Right atrium auricular region (tissue), 2 donors: ENCODE results near the gene VPS54. TPM values are rescaled to one million over a fixed set of nuclear protein-coding genes. Genes with fewer than 3 reads are reported as not detected.
"Not testable (repeated sequence)": the region's sequence is repeated elsewhere in the genome, so short reads cannot be mapped to it uniquely, and the experiment has no call there.

Source experiments
- DNase-seq: peaks from one replicate; pipeline ENCODE4 v3.0.0-alpha.2; 2019; ENCODE audit warnings: low spot score
- H3K27ac ChIP-seq, 2 donors: fragments of 200-600 bp; sonication (generic); 1 replicate in 1 of 2; 2 replicates in 1 of 2; pipeline ENCODE4 v1.5.1; 2016 to 2019
- H3K27me3 ChIP-seq, 2 donors: fragments of 200-600 bp; sonication (generic); one replicate each; pipeline versions ENCODE4 v1.5.1 to v1.6.0; 2017 to 2019
- H3K36me3 ChIP-seq: fragments of 200-600 bp; sonication (generic); one replicate; pipeline ENCODE4 v1.5.1; 2016
- H3K4me1 ChIP-seq, 2 donors: fragments of 200-600 bp; sonication (generic); one replicate each; pipeline versions ENCODE4 v1.5.1 to v1.6.0; 2017 to 2019
- H3K4me3 ChIP-seq, 2 donors: fragments of 200-600 bp; sonication (generic); 1 replicate in 1 of 2; 2 replicates in 1 of 2; pipeline ENCODE4 v1.5.1; 2017 to 2019; ENCODE audit warnings: mild to moderate bottlenecking in 1 of 2, moderate library complexity in 1 of 2
- H3K9me3 ChIP-seq, 2 donors: fragments of 200-600 bp; sonication (generic); one replicate each; pipeline ENCODE4 v1.5.1; 2019
- total RNA-seq, 2 donors: library from RNA; depleted of rRNA; stranded (reverse); fragments of >200 nt; gene quantifications; one replicate each; pipeline ENCODE4 v1.1.0, GENCODE V29; 2016
- TF ChIP-seq, protein P1 (sequence below), 2 donors: fragments of 200-600 bp; sonication (generic); IDR thresholded peaks; one replicate each; pipeline ENCODE4 v1.5.1; 2019; ENCODE audit warnings: antibody characterized with exemption in 2 of 2

VPS54 gene
- total RNA-seq, 2 donors from 2014 or later = 10.9 to 12.5 TPM

DNA sequence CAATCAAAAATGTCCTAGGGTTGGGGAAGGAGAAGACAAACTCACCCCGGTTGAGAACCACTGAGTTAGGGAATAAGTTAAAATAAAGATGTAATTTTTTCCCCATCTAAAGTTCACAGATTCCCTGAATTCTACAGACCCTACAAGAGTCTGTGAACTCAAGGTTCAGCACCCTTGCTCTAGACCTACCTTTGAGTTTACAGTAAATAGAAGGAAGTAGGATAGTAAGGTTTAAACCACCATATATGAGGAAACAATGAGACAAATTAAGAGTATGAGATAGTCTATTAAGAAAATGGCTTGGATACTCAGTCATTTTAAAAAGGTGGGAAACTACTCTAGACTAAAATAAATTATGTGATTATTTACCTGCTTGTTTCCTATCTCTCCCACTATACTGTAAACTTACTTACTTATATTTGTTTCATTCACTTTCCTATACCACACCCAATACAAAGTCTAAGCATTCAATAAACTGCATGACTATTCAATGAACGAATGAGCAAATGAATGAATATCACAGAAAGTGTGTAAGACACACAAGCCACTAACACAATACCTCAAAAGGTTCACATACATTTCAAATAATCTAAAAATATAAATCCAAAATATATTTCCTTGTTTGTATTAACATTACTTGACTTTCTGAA is 13.4 kb downstream of the VPS54 start:
- H3K4me1 ChIP-seq = peaks cover 0 to 35% of the 10 kb centered on the region in 2 donors
- H3K36me3 ChIP-seq = no peaks in the 10 kb centered on the region
- DNase-seq = no peak
- TF ChIP-seq, protein P1, sequence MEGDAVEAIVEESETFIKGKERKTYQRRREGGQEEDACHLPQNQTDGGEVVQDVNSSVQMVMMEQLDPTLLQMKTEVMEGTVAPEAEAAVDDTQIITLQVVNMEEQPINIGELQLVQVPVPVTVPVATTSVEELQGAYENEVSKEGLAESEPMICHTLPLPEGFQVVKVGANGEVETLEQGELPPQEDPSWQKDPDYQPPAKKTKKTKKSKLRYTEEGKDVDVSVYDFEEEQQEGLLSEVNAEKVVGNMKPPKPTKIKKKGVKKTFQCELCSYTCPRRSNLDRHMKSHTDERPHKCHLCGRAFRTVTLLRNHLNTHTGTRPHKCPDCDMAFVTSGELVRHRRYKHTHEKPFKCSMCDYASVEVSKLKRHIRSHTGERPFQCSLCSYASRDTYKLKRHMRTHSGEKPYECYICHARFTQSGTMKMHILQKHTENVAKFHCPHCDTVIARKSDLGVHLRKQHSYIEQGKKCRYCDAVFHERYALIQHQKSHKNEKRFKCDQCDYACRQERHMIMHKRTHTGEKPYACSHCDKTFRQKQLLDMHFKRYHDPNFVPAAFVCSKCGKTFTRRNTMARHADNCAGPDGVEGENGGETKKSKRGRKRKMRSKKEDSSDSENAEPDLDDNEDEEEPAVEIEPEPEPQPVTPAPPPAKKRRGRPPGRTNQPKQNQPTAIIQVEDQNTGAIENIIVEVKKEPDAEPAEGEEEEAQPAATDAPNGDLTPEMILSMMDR (IDR thresholded peaks at IDR 0.05) = no peak
- no peaks in the 10 kb centered on the region for H3K27me3 ChIP-seq
- H3K27ac ChIP-seq = no peak overlapping the region
- no peak overlapping the region for H3K4me3 ChIP-seq
- H3K9me3 ChIP-seq = no peaks in the 10 kb centered on the region

DNA sequence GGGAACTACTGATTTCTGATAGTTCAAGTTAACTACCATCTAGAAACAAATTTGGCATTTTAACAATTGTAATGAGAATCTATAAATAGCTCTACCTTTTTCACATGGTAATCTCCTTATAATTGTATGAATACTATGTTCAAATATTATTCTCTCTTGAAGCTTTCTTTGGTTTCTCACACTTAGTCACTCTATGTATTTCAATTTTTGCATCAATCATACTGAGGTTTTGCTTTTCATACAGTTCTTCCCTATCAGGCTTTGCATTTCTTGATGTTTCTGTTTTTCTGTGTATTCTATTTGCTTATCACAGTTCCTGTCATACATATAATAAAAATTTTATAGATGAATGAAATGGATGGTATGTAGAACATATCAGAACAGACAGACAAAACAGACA is 16.0 kb downstream of the VPS54 start:
- no peaks in the 10 kb centered on the region for H3K27me3 ChIP-seq
- TF ChIP-seq, protein P1 (IDR thresholded peaks at IDR 0.05) = no peak
- no peak overlapping the region for H3K27ac ChIP-seq
- H3K4me3 ChIP-seq = no peak overlapping the region
- no peaks in the 10 kb centered on the region for H3K36me3 ChIP-seq
- DNase-seq = no peak
- H3K4me1 ChIP-seq = peaks cover 0 to 34% of the 10 kb centered on the region in 2 donors
- no peaks in the 10 kb centered on the region for H3K9me3 ChIP-seq

DNA sequence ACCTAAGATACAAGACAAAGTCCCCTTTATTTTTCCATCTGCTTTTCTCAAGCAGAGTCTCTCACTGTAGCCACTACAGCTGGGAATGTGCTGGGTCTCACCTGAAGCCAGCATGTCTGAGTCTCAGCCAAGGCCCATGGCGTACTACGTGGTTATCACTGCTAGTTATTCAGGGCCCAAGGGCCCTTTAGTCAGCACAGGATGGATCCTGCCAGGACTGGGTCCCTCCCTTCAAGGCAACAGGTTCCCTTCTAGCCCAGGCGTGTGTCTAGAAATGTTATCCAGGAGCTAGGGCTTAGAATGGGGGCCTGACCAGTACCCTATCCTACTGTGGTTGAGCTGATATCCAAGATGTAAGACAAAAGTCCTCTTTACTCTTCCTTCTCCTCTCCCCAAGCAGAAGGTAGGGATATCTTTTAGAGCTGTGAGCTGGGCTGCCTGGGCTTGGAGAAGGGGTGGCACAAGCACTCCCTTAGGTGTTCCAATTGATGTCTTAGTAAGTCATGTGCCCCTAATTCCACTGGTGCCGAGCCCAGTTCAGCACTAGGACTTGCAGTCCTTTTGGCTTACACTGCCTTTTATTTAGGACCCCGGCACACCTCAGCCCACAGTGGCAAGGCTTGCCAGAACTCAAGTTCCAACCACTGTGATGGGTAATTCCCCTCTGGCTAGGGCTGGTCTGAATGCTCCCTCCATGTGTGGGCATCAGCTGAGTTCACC is 17.7 kb downstream of the VPS54 start:
- DNase-seq = no peak
- TF ChIP-seq, protein P1 (IDR thresholded peaks at IDR 0.05) = no peak
- H3K27ac ChIP-seq = no peak overlapping the region
- H3K9me3 ChIP-seq = peaks cover 0 to 4% of the 10 kb centered on the region in 2 donors
- no peaks in the 10 kb centered on the region for H3K27me3 ChIP-seq
- no peaks in the 10 kb centered on the region for H3K36me3 ChIP-seq
- H3K4me1 ChIP-seq = peaks cover 0 to 32% of the 10 kb centered on the region in 2 donors
- no peak overlapping the region for H3K4me3 ChIP-seq

DNA sequence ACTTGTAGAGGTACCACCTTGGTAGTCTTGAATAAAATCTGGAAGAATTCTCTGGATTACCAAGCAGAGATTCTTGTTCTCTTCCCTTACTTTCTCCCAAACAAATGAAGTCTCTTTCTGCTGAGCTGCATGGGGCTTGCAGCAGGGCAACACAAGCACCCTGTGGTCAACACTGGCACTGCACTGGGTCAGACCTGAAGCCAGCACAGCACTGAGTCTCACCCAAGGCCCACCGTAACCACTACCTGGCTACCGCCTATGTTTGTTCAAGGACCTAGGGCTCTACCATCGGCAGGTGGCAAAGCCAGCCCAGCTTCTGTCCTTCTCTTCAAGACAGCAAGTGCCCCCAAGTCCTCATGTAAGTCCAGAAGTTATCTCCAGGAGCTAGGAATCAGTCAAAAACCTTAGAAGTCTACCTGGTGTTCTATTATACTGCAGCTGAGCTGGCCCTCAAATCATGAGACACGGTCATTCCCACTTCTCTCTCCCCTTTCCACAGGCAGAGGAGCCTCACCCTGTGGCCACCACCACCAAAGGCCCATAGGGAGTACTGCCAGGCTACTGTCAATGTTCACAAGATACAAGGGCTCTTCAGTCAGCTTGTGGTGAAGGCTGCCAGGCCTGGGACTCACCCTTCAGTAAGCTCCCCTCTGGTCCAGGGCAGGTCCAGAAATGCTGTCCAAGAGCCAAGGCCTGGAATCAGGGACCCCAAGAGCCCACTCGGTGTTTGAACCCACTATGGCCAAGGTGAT is 18.4 kb downstream of the VPS54 start:
- H3K4me3 ChIP-seq = no peak overlapping the region
- H3K27me3 ChIP-seq = no peaks in the 10 kb centered on the region
- TF ChIP-seq, protein P1 (IDR thresholded peaks at IDR 0.05) = peak in 1 of 2 donors; percentile 18
- H3K27ac ChIP-seq = no peak overlapping the region
- H3K36me3 ChIP-seq = no peaks in the 10 kb centered on the region
- peaks cover 0 to 32% of the 10 kb centered on the region in 2 donors for H3K4me1 ChIP-seq
- H3K9me3 ChIP-seq = peaks cover 0 to 4% of the 10 kb centered on the region in 2 donors
- DNase-seq = no peak

DNA sequence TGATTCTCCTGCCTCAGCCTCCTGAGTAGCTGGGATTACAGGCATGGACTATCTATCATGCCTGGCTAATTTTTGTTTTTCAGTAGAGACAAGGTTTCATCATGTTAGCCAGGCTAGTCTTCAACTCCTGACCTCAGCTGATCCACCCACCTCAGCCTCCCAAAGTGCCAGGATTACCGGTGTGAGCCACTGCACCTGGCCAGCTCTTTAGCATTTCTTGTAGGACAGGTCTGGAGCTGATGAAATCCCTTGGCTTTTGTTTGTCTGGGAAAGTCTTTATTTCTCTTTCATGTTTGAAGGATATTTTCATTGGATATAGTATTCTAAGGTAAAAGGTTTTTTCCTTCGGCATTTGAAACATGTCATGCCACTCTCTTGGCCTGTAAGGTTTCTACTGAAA is 20.2 kb downstream of the VPS54 start:
- TF ChIP-seq, protein P1 (IDR thresholded peaks at IDR 0.05) = no peak
- H3K4me1 ChIP-seq = peaks cover 0 to 28% of the 10 kb centered on the region in 2 donors
- H3K36me3 ChIP-seq = no peaks in the 10 kb centered on the region
- no peak overlapping the region for H3K4me3 ChIP-seq
- no peaks in the 10 kb centered on the region for H3K27me3 ChIP-seq
- H3K27ac ChIP-seq = no peak overlapping the region
- peaks cover 0 to 4% of the 10 kb centered on the region in 2 donors for H3K9me3 ChIP-seq
- no peak for DNase-seq

DNA sequence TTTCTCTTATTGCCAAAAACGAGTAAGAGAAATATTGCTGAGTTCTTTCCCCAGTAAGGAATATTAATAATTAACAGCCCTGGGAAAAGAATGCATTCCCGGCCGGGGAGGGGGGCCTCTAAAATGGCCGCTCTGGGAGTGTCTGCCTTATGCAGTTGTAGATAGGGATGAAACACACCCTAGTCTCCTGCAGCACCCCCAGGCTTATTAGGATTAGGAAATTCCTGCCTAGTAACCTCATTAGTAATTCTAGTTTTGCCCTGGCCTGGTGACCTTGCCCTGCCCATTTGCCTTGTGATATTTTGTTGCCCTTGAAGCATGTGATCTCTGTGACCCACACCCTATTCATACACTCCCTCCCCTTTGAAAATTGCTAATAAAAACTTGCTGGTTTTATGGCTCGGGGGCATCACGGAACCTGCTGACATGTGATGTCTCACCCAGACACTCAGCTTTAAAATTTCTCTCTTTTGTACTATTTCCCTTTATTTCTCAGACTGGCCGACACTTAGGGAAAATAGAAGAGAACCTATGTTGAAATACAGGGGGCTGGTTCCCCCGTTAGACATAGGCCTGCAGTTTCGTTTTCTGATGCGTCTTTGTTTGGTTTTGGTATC is 22.5 kb downstream of the VPS54 start:
- not testable (repeated sequence) for H3K36me3 ChIP-seq, H3K4me3 ChIP-seq, H3K27ac ChIP-seq, H3K27me3 ChIP-seq, H3K9me3 ChIP-seq, DNase-seq
- H3K4me1 ChIP-seq = peaks cover 0 to 13% of the 10 kb centered on the region in 2 donors

DNA sequence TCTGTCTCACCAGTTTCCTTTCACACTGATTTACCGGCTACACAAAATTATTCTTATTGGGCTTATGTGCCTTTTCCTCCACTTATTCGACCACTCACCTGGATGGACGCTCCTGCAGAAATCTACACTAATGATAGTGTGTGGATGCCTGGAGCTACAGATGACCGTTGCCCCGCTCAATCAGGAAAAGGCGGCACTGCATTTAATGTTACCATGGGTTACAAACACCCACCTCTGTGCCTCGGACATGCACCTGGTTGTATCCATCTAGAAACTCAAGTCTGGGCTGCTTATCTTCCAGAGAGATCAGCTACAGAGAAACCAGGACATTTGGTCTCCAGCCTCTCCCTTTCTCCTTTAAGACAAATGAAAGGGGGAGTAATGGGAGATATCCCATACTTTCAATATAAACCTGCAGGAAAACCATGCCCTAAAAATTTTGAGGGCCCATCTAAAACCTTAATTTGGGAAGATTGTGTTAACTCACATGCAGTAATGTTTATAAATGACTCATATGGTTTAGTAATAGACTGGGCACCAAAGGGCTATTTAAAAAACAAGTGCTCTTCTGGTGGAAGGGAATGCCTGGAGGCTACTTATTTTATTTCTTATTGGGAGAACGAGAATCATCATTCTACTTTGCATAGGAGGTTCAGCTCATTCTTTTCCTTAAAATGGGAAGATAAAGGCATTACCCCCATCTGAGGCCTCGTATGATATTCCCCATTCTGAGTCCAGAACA is 24.7 kb downstream of the VPS54 start:
- H3K4me3 ChIP-seq, DNase-seq, H3K36me3 ChIP-seq, H3K9me3 ChIP-seq, H3K27ac ChIP-seq, H3K27me3 ChIP-seq, H3K4me1 ChIP-seq: not testable (repeated sequence)
